CD4-positive, alpha-beta T cell treated with Interleukin-10 for 1 hour (primary cell): Measurements from ENCODE around the gene TTF2.
A peak's percentile ranks its signal among the peaks of the same experiment; 100 is the strongest.
"Not testable (repeated sequence)": the region's sequence is repeated elsewhere in the genome, so short reads cannot be mapped to it uniquely, and the experiment has no call there.

Experiments used
- DNase-seq: peaks from one replicate; pipeline ENCODE4 v3.0.0-alpha.2; 2020

Gene TTF2

DNA sequence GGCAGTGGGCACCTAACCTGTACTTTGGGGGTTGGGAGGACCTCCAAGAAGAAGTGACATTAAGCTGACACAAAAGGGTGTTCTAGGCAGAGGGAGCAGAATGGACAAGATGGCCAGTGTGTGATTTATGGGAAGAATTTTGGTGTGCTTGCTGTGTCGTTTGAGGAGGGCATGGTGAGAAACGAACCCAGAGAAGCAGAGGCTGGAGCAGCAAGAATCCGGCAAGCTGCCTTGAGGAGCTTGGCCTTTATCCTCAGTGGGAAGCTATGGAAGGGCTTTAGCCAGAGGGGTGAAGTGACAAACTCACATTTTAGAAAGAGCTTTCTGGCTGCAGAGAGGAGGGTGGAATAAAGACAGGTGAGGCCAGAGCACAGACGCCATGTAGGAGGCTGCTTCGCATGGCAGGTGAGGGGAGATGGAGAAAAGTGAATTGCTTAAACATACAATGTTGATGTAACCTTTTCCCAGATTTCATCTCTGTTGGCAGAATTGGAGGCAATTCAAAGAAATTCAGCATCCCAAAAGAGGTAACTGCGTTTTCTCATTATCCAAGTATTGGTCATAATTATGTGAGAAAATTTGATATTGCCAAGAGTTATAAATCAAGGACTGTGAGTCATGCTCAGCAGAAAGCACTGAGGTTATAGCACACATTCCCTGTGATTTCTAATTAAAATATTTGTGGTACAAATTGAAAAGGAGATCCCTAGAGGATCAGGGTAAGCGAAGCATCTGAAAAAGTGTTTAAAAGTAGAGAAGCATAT lies 34.9 kb downstream of the TTF2 start:
- DNase-seq, result no peak

DNA sequence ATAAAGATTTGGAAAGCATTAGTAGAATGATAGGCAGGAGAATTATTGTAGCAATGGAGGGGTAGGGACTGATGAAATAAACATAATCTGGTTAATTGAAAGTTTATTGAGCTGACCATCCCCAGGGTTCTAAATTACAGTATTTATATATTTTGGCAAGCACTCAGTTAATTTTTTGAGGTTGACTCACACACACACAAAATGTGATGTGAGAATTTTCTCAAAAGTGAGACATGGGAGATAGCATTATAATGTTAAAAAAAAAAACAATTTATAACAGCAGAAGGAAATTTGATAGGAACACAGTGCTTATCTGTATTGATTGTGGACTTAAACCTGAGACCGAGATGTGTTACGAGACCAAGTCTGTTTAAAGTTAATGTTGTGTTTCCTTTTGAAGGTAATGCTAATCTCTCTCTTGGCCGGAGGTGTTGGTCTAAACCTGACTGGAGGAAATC lies 36.9 kb downstream of the TTF2 start:
- no peak for DNase-seq

DNA sequence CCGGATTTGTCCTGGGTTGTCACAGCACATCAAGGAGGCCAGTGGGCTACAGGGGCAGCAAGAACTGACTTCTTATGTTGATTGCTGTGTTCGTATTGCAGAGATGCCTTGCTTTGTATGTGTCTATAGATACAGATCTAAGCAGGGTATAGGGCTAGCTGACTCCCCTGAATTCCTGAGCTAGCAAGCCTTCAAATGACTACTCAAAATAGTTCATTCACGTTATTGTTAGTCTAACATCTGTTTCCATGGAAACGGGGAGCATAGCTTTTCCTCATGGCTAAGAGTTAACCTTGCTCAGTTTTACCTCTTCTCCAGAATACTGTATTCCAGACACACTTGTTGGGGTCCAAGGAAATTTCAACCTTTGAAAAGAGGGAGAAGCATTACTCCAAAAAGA lies 37.3 kb downstream of the TTF2 start:
- DNase-seq, result no peak

DNA sequence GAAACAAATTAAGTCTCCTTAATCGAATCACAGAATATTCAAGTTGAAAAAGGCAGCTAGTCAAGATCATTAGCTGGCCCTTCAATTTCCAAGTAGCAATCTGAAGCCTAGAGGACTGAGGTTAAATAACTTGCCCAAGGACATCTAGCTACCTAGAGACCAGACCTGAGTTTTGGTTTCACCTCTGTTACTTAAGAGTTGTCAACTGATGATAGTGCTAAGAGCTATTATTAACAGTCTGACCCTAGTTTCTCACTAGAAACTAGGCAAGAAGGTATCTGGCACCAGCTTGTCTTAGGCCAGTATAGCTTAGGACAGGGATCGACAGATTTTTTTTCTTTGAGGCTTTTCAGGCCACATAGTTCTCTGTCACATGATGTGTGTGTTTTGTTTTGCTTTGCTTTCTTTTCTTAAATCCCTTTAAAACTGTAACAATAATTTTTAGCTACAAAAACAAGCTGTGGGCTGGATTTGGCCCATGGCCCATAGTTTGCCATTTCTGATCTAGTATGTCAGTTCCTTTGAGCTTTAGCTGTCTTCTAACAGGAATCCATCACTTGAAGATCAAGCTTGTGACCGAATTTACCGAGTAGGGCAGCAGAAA lies 38.3 kb downstream of the TTF2 start:
- DNase-seq, result no peak

DNA sequence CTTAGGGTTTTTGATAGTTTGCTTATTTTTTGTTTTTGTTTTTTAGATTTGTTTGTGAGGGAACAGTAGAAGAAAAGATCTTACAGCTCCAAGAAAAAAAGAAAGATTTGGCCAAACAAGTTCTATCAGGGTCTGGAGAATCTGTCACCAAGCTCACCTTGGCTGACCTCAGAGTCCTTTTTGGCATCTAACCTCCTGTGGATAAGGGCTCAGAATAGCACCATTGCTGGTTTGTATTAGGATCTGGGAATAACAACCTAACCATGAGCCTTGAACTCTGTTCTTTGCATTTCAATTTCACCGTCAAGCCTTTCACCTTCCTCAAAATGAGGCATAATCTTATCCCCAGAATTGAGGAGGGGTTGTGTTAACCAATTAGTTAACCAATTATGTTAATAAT lies 41.2 kb downstream of the TTF2 start:
- no peak for DNase-seq

DNA sequence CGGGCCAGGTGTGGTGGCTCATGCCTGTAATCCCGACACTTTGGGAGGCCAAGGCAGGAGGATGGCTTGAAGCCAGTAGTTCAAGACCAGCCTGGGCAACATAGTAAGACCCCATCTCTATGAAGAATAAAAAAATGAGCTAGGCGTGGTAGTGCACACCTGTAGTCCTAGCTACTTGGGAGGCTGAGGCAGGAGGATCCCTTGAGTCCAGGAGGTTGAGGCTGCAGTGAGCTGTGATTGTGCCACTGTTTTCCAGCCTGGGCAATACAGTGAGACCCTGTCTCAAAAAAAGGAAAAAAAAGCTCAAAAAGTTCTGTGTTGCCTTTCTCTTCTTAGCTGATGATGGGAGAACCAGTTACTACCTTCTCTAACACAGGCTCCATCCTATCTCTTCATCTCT lies 41.7 kb downstream of the TTF2 start:
- not testable (repeated sequence) for DNase-seq

DNA sequence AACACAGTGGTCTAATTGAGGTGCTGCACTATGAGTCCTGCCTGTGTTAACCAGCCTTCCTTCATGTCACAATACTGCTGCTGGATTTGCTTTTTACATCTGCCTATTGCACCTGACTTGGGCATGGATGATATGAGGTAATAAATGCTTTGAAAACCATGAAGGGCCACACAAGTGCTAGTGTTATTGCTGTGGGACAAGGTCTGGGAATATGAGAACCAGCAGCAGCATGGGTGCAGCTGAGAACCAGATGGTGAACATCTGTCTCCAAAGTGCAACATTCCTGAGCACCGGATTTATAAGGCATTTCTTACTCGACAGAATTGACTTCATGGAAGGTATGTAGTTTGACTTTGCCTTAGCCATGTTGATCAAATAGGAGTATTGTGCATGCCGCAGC lies 44.9 kb downstream of the TTF2 start:
- DNase-seq, result no peak

DNA sequence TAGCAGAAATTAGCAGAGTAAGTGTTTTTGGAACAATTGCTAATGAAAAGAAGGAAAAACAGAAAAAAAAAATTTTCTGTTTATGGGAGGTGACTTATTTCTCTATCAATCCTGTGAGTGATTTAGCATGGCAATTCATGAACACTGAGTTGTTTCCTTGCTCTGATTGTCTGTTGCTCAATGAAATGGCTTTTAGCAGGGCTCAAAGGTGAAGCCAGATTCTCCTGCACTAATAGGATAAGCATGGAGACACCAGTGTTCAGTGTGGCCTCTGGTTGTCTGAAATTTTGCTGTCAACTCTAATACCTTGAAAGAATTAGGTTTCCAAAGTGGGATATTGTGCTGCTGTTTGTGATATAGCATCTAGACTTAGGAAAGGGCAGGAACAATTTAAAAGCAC lies 45.6 kb downstream of the TTF2 start:
- DNase-seq, result no peak

DNA sequence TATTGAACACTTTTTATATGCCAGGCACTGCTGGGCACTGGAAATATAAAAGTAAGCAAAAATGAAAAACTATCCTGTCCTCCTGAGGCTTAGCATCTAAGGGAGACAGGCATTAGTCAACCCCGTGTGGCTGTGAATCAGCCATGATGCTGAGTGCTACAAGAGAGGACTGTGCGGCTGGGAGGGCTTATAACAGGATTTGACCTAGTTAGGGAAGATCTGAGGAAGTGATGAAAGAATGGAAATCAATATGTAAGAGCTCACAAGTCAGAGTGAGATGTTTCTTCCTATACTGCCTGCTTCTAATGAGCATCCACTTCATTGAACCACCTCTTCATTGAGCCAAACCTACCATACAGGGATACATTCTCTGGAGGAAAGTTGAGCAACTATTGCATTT lies 46.4 kb downstream of the TTF2 start:
- no peak for DNase-seq

DNA sequence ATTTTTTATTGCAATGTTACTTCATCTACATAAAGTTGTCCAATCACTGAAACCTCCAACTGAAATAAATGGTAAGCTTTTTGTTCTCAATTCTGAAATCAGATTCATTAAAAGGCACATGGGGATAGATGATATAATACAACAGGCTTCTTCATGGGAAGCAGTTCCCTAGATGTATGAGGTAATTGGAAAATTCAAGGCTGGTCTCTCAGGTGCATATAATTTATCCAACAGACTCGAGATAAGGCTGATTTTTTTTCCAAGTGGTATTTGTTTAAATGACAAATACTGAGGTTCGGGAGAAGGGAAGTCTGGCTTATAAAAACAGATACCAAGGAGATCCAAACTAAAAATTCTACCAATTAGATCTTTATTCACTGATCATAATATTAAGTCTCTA lies 47.2 kb downstream of the TTF2 start:
- no peak for DNase-seq

DNA sequence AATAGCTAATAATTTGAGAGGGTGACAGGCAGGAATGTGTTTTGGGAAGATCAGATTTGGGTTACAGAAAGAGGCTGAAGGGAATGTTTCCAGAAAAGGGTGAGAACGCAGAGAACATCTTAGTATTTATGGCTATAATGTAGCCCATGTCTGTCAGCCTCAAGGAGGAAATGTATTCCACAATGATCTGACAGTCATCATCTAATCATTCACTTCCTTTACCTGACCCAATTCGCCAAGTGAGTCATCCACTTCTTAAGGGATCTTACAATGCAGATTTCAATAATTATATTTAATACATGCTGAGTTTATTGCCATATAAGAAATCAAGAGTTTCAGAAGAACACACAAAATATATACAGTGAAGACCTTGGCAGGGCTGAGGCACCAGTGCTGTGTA lies 50.6 kb downstream of the TTF2 start:
- no peak for DNase-seq

DNA sequence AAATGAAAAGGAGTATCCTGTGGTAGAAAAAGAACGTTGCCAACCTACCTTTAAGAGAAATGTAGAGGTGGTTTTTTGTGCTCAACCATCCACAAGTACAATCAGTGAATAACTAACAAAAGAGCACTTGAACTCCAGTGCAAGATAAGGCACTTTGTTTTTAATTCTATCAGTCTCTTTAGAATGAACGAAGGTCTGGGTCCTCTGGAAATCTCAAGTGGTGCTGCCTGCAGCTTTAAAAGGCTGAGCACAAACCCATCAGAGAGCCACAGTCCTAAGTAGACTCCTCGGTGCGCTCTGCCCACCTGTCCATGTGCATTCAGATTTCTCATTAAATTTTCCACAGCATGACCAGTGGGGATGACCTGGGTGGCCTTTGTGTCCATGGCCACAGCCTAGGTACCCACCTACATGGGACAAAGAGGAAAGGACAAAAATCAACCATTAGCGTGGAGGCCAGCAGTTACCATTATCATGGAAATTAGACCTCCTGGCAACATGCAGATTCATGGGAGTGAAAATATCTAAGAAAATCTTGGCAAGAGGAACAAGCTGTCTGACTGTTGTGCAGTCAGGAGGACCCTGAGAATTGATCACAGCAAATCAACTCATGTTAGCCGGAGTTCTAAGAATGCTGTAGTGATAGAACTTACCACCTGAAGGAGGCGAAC lies 52.1 kb downstream of the TTF2 start:
- no peak for DNase-seq

DNA sequence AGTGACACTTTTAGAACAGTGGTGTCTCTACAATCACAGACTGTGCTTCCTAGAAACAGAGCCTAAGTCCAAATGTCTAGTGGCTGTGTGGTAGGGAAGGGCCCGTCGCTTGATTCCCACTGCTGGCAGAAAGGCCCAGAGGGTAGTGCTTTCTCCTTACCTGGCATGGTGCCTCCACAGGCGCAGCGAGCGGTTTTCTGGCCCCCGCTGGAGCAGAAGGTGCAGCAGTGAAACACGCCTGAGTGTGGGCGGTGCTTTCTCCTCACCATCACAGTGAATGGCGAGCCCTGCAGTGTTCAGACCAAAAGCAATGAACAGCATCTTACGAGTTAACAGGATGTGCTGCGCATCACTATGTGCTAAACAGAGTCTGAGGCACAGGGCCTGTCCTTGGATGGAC lies 53.1 kb downstream of the TTF2 start:
- DNase-seq, result no peak

DNA sequence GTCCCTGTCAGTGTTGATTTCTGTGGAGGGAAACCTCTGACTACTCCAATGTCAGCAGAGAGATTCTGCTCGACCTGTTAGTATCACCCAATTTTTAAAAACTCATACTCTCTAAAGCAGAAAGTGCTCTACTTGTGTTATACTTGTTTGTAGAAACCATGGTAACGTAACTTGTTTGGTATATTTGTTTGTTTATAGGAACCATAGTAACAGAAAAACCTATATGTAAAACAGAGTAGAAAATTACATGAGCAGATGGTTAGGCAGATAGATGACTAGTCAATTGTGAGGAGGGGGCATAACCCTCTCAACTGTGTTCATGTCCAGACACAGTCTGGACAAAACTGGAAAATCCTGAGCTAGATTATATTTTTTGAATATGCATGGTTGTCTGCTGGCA lies 54.8 kb downstream of the TTF2 start:
- no peak for DNase-seq

DNA sequence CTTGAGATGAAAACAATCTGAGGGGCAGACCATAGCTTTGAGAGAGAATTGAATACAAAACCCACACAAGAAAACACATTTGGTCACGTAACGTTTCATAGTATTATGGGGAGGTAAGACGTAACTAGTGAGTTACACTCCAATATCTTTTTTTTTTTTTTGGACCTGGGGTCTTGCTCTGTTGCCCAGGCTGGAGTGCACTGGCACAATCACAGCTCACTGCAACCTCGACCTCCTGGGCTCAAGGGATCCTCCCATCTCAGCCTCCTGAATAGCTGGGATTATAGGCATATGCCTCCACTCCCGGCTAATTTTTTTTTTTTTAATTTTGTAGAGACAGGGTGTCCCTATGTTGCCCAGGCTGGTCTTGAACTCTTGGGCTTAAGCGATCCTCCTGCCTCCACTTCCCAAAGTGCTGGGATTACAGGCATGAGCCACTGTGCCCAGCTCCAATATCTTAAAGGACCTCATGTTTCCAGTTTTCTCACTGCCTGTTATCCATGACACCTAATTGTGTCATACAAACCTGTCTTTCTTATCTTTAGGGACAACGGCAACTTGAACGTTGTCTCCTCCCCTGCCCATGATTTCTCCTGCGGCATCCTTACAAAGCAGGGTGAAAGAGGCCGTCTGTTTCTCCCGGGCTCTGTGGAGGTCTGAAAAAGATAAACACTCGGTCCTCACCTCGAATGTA lies 56.1 kb downstream of the TTF2 start:
- DNase-seq, result no peak

DNA sequence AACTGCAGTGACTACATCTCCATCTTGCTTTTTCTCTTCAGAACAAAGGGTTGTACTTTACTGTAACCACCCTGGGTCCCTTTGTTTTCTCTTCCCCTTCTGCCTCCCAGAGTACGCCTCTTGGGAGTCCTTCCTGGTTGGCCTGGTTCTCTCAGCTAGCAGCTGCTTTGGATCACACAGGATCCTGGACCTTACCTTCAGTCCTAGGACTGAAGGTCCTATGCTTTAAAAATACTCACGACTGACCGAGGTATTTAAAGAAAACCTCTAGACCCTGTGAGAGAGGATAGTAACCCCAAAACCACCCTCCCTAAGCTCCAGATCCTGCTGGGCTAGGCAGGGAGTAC lies 56.6 kb downstream of the TTF2 start:
- DNase-seq, result no peak

DNA sequence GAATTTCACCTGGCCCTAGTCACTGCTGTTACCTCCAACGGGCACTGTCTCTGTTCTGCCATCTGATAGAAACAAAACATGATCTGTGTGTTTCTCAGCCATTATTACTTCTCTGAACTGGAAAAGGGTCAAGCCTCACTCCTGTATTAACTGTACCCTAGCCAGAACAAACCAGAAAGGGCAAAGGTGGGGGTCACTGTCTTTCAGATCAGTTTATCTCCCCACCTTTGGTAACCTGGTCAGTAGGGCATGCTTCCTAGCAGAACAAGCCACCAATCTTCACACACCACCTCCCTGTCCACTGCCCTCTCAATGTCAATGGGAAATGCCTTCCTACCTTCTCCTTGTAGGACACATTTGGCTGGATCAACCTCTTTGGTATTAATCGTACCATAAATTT lies 57.6 kb downstream of the TTF2 start:
- no peak for DNase-seq

DNA sequence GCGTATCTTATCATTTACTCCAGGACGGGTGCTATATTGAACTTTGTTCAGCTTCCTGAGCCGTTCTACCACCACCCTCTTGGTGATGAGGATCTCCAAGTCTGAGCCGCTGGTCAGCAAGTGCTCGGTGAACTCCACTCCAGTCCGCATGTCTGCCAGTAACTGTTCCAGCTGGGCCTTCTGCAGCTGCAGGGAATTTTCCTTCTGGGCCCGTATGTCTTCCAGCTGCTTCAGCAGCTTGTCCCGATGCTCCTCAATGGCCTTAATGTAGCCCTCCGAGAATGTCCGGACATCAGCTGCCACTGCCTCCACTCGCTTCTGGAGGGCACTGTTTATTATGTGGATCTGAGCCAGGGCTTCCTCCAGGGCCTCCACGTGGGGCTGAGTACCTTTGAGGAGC lies 58.0 kb downstream of the TTF2 start:
- DNase-seq, result no peak

DNA sequence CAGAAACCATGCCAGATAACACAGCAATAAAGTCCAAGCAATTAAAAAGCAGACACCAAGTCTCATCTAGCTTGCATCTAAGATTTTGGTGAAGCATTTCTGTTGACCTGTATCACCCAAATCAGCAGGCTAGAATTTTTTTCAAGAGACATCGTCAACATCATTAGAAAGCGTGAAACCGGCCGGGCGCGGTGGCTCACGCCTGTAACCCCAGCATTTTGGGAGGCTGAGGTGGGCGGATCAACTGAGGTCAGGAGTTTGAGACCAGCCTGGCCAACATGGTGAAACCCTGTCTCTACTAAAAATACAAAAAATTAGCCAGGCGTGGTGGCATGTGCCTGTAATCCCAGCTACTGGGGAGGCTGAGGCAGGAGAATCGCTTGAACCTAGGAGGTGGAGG lies 59.0 kb downstream of the TTF2 start:
- DNase-seq, result not testable (repeated sequence)

DNA sequence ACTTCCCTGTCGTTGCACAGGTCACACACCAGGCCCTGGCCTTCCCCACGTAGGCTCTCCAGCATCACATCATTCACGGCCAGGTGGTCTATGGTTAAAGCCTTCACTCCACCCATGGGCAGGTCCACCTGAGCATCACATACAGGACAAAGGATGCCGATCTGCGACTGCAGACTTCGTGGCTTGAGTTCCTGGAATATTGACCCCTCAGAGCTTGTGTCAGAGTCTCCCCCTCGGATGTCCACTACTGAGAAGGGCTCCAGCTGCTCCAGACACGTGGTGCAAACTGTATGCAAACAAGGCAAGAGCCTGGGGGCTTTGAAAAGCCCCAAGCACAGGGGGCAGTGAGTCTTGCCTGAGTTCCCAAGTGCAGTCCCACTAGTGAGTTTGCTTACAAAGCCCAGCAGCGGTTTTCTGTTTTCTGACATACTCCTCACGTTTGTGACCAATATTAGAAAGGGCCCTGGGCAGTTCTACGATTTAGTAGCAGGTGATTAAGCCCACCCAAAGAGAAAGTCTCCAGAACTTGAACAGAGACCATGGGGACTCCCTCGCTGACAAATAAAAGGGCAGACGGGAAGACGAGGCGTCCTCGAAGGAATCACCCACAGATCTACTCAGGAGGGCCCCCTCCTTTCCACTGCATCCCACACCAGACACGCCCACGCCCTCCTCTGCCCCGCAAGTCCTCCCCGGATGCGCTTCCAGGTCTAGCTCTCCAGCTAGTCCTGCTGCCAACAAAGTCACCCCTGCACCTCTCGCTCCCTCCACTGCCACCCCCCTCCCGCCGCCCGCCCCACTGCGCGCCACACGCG lies 60.9 kb downstream of the TTF2 start:
- no peak for DNase-seq

DNA sequence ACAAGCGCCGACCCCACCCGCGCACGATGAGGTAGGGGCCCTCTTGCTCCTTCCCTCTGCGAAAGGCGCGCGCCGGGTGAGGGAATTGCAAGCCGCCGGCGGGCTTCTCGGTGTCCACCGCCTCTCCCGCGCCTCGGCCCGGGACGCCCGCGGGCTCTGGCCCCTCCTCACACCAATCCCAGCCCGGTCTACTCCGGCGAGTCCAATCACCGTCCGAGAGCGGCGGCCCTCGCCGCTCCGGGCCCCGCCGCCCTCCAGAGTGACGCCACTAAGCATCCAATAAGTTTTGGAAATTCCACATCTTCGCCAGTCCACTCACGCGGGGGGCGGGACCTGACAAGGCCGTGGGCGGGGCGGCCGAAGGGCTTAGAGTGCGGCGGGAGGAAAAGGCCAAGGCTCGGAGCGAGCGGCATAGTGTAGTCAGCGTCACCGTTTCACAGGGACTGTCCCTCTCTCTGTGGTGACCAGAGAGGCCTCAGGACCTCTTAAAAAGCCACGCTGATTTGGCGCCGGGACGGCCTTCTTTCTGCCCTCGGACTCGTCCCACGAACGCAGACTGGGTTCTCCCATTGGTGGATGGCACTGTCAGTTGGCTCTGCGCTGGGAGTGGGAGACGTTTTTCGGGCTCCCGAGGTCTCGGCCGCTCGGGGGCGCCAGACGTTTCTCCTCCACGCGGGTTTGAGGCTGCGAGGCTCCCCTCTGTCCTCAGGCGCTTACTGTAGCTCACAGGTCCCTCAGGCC lies 61.6 kb downstream of the TTF2 start, which contains the start of gene TRIM45:
Gene TRIM45 (minus strand): TSS at position 161 of the 741 bp plus-strand sequence. CDS start 548 bp downstream, outside the sequence.
- peak; percentile 89 for DNase-seq
